Nephron progenitor cell (in vitro differentiated cells): ENCODE measurements around the gene TSC2.

Experiments used
- DNase-seq: peaks from one replicate; pipeline ENCODE4 v3.0.0; 2021
- H3K27ac Mint-ChIP-seq: 2 replicates; pipeline ENCODE4 v1.8.0; 2021; ENCODE audit warnings: mild to moderate bottlenecking, moderate library complexity, mixed read lengths
- H3K27me3 Mint-ChIP-seq: 2 replicates; pipeline ENCODE4 v1.8.0; 2021; ENCODE audit warnings: mild to moderate bottlenecking, low read depth, mixed read lengths; ENCODE audit not compliant: poor library complexity
- H3K36me3 Mint-ChIP-seq: 2 replicates; pipeline ENCODE4 v1.8.0; 2021; ENCODE audit warnings: low read depth, mixed read lengths
- H3K4me1 Mint-ChIP-seq: 2 replicates; pipeline ENCODE4 v1.8.0; 2021; ENCODE audit warnings: mixed read lengths
- H3K4me3 Mint-ChIP-seq: 2 replicates; pipeline ENCODE4 v1.8.0; 2021; ENCODE audit warnings: mild to moderate bottlenecking, moderate library complexity, mixed read lengths
- H3K9me3 Mint-ChIP-seq: 2 replicates; pipeline ENCODE4 v1.8.0; 2021; ENCODE audit warnings: mild to moderate bottlenecking, moderate library complexity, mixed read lengths
- CTCF ChIP-seq: fragments of 200-600 bp; sonication (generic); IDR thresholded peaks from 2 replicates; pipeline ENCODE4 v1.5.0; 2021; ENCODE audit warnings: antibody characterized with exemption

The TSC2 gene

GRCh38 chr16:2036200-2036966, 11.4 kb upstream of the TSC2 start:
- H3K9me3 Mint-ChIP-seq, result no peaks in the 10 kb centered on the region
- peaks cover 40% of the 10 kb centered on the region for H3K4me1 Mint-ChIP-seq
- TF ChIP-seq CTCF, result no peak
- H3K4me3 Mint-ChIP-seq, result no peak overlapping the region
- H3K27ac Mint-ChIP-seq, result no peak overlapping the region
- H3K27me3 Mint-ChIP-seq, result no peaks in the 10 kb centered on the region
- H3K36me3 Mint-ChIP-seq, result no peaks in the 10 kb centered on the region
- DNase-seq, result no peak

GRCh38 chr16:2037115-2037514, 10.7 kb upstream of the TSC2 start:
- no peak for DNase-seq
- TF ChIP-seq CTCF, result no peak
- H3K27ac Mint-ChIP-seq, result no peak overlapping the region
- H3K36me3 Mint-ChIP-seq, result no peaks in the 10 kb centered on the region
- peaks cover 40% of the 10 kb centered on the region for H3K4me1 Mint-ChIP-seq
- H3K4me3 Mint-ChIP-seq, result no peak overlapping the region
- H3K27me3 Mint-ChIP-seq, result no peaks in the 10 kb centered on the region
- H3K9me3 Mint-ChIP-seq, result no peaks in the 10 kb centered on the region

GRCh38 chr16:2037647-2038381, 10.0 kb upstream of the TSC2 start:
- no peaks in the 10 kb centered on the region for H3K27me3 Mint-ChIP-seq
- no peak for TF ChIP-seq CTCF
- no peaks in the 10 kb centered on the region for H3K9me3 Mint-ChIP-seq
- H3K27ac Mint-ChIP-seq, result no peak overlapping the region
- peaks cover 37% of the 10 kb centered on the region for H3K4me1 Mint-ChIP-seq
- H3K4me3 Mint-ChIP-seq, result peak overlapping the region; percentile 61
- no peaks in the 10 kb centered on the region for H3K36me3 Mint-ChIP-seq
- no peak for DNase-seq

- Mint-ChIP-seq H3K36me3 (no peaks in the 10 kb centered on the region), H3K4me1 (peaks cover 42% of the 10 kb centered on the region), H3K9me3 (no peaks in the 10 kb centered on the region), H3K4me3 (peak overlapping the region; percentile 61), H3K27me3 (no peaks in the 10 kb centered on the region), H3K27ac (peak overlapping the region; percentile 97)
- TF ChIP-seq CTCF, result no peak
- no peak for DNase-seq
Measured at GRCh38 chr16:2038382-2039231, 9.2 kb upstream of the TSC2 start.

GRCh38 chr16:2039274-2040031, 8.3 kb upstream of the TSC2 start:
- no peaks in the 10 kb centered on the region for H3K27me3 Mint-ChIP-seq
- peaks cover 37% of the 10 kb centered on the region for H3K4me1 Mint-ChIP-seq
- TF ChIP-seq CTCF, result no peak
- H3K9me3 Mint-ChIP-seq, result no peaks in the 10 kb centered on the region
- no peaks in the 10 kb centered on the region for H3K36me3 Mint-ChIP-seq
- no peak for DNase-seq
- H3K4me3 Mint-ChIP-seq, result no peak overlapping the region
- H3K27ac Mint-ChIP-seq, result peak overlapping the region; percentile 97
